AG04449 (cell line): Measurements from ENCODE around the gene NOTCH2.

ENCODE experiments used
- CTCF ChIA-PET: fragments of 350-600 bp; formaldehyde crosslinking; extraction: SDS; loops from one replicate; lab custom pipeline; 2021; ENCODE audit warnings: antibody characterized with exemption; lab: Yijun Ruan, JAX
- POLR2A ChIA-PET: fragments of 400-600, 350-600 bp; formaldehyde crosslinking; extraction: SDS; loops from one replicate; lab custom pipeline; 2020; ENCODE audit warnings: antibody characterized with exemption, inconsistent platforms; lab: Yijun Ruan, JAX
- DNase-seq: peaks from one replicate; pipeline ENCODE4 v3.0.0-alpha.2; 2010; ENCODE audit warnings: low read depth, low spot score
- H3K4me3 ChIP-seq: 2 replicates; pipeline ENCODE4 v1.5.1; 2011; ENCODE audit warnings: low read depth, mild to moderate bottlenecking, control low read depth, low read length
- TF ChIP-seq, protein P1 (sequence below): IDR thresholded peaks from one replicate; pipeline ENCODE4 v1.5.1; 2011; ENCODE audit warnings: mild to moderate bottlenecking, moderate library complexity, low read length, control low read depth, inconsistent platforms; ENCODE audit not compliant: insufficient read depth; ENCODE audit errors: missing control alignments

NOTCH2 gene

DNA sequence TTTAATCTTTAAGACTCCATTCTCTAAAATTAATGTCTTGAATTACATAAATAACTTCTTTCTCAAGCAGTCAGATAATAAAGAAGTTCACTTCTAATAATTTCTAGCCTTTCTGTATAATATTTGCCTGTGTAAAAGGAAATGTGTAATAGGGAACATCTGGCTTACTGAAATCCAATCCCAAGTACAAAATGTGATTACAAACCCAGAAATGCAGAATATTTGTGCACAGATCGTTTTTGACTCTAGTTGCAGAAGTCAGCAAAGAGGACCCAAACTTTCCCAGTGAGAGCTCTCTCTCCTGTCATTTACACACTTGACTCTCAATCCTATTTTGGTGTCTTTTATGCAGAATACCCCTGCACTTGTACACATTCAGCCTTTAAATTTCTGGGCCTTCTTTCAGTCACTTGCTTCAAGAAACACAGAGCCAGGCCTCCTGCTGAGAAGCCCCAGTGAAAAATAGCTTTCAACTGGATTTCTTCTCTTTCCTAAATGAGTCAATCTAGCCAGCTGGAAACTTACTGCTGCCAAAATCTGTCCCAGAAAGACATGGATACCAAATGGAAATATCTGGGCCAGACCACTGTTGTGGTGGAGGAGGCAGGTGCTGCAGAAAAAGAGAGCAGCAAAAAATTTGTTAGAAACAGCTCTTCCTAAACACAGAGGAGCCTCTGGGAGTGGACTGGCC, 104.6 kb downstream of the NOTCH2 start:
- TF ChIP-seq, protein P1, sequence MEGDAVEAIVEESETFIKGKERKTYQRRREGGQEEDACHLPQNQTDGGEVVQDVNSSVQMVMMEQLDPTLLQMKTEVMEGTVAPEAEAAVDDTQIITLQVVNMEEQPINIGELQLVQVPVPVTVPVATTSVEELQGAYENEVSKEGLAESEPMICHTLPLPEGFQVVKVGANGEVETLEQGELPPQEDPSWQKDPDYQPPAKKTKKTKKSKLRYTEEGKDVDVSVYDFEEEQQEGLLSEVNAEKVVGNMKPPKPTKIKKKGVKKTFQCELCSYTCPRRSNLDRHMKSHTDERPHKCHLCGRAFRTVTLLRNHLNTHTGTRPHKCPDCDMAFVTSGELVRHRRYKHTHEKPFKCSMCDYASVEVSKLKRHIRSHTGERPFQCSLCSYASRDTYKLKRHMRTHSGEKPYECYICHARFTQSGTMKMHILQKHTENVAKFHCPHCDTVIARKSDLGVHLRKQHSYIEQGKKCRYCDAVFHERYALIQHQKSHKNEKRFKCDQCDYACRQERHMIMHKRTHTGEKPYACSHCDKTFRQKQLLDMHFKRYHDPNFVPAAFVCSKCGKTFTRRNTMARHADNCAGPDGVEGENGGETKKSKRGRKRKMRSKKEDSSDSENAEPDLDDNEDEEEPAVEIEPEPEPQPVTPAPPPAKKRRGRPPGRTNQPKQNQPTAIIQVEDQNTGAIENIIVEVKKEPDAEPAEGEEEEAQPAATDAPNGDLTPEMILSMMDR: no peak
- CTCF ChIA-PET: interaction anchor here (0.8 to 7.6 kb wide), 8 partner anchors 8 to 94 kb away, joined by 3 to 67 read pairs (median 3); no protein-coding TSS in a partner anchor

DNA sequence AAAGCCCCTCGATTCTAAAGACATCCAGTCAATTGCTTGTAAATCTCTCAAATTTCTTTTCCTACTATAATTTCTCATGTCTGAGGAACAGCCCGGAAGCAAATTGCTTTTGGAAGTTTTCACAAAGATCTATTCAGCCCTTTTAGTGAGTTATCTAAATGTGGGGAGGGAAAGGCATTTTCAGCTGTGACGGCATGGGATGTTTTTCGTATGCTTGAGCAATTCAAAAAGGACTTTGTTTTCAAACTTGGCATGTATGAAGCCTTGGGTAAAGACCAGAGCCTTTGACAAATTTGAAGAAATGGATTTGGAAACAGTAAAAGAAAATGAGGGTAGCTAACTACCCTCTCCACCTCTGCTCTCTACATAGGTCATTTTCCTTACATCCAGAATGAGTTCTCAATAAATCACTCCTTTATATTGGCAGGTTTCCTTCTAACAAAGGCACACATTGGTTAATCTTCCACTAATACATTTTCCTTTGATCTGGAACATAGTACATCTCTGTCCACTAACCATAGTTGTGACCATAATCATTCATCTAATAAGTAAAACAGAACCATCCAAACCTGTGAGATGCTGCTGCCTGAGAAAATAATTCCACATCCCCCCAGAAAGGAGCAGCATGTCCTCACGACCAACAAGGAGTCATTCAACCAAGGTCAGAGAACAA, 107.0 kb downstream of the NOTCH2 start:
- DNase-seq: no peak
- TF ChIP-seq, protein P1: no peak
- ChIA-PET CTCF (interaction anchor here (2.1 to 2.3 kb wide), 2 partner anchors 10 to 13 kb away, joined by 7 to 13 read pairs; no protein-coding TSS in a partner anchor), POLR2A (no interaction called here)
- H3K4me3 ChIP-seq: no peak overlapping the region

More for the DNA sequence above, 104.6 kb downstream of the NOTCH2 start:
- no peak for DNase-seq
- H3K4me3 ChIP-seq: no peak overlapping the region
- POLR2A ChIA-PET: no interaction called here

DNA sequence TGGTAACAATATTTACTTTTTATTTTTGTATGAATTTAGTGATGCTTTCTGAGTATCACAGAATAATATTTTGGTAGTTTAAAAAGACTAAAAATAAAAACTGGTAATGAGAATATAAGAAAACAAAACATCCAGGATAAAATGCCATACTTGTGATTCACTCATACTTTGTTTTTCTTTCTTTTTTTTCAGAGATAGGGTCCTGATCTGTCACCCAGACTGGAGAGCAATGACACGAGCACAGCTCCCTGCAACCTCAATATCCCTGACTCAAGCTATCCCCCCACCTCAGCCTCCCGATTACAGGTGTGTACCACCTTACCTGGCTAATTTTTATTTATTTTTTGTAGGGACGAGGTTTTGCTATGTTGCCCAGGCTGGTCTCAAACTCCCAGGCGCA, 109.0 kb downstream of the NOTCH2 start:
- no peak for DNase-seq
- TF ChIP-seq, protein P1: no peak
- ChIA-PET POLR2A (no interaction called here), CTCF (interaction anchor here (1.7 to 4.7 kb wide), 2 partner anchors 12 to 152 kb away, joined by 4 to 53 read pairs; no protein-coding TSS in a partner anchor)
- H3K4me3 ChIP-seq: no peak overlapping the region

DNA sequence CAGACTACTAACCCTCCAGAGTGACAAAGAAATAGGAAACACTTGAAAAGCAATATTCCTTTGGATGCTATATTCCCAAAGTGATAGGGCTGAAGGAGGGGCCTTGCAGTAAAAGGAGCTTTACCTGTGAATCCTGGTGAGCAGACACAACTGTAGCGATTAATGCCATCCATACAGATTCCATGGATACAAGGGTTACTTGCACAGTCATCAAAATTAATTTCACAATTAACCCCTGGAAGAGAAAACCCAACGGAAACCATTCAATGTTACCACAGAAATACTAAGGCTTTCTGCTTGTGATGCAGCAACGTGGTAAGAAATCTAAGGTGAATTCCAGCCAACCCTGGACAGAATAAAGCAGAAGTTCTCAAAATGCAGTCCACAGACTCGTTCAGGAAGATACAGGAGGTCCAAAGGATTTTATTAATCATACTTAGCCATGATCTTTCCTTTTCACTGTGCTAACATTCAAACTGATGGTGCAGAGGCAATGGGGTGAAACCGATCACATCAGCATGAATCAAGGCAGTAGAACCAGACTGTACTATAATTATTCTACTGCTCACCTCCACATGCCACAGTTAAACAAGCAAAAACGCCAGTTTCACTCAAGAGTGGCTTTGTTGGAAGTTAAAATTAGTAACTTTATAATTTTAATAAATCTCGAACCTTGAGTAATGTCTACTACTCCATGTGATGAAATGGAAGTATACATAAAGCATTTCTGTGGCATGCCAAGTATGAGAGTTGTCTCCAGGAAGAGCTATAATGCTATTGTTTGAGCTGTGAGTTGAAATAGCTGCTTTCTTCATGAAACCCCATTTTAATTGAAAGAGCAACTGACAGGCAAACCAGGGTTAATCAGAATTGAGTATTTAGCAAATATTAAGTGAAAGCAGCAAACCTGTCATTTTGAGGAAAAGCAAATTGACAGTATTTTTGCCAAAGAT, 109.9 kb downstream of the NOTCH2 start:
- H3K4me3 ChIP-seq: no peak overlapping the region
- POLR2A ChIA-PET: no interaction called here
- no peak for DNase-seq
- TF ChIP-seq, protein P1: no peak
- CTCF ChIA-PET: interaction anchor here (1.3 to 4.7 kb wide), 4 partner anchors 9 to 151 kb away, joined by 3 to 53 read pairs (median 6); no protein-coding TSS in a partner anchor

DNA sequence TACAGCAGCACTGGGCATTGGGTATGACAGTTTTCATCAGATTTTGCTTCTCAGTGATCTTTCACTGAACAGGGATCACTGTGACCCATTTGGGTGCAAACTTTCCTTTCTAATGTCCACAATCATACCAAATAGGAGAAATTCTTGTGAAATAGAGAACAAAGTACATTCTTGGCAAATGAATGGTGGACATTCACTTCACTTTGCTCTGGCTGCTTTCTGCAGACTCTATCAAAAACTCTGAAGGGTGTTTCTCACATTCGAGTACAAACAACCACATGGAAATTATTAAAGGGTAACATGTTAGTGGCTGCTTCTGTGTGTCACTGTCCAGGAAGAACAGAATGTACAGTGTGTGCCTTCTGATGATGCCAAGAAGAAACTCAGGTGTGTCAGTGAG, 111.2 kb downstream of the NOTCH2 start:
- no peak overlapping the region for H3K4me3 ChIP-seq
- ChIA-PET CTCF (interaction anchor here (1.3 to 4.7 kb wide), 2 partner anchors 10 kb away, joined by 7 to 53 read pairs; no protein-coding TSS in a partner anchor), POLR2A (no interaction called here)
- TF ChIP-seq, protein P1: no peak
- no peak for DNase-seq
